Caco-2 (cell line): ENCODE data around the gene CALHM3. TPM values are rescaled to one million over a fixed set of nuclear protein-coding genes. Genes with fewer than 3 reads are reported as not detected.

Experiments used
- BruUV-seq: library from RNA; stranded (reverse); fragments of 400-500 nt; replicated peaks from 2 replicates; lab custom pipeline; 2021; lab: Mats Ljungman, UMichigan
- CTCF ChIA-PET: fragments of 300-600 bp; sonication (Branson Sonifier 250); formaldehyde crosslinking; loops from one replicate; lab custom pipeline; 2022; ENCODE audit warnings: antibody characterized with exemption; lab: Charles Lee
- POLR2A ChIA-PET: fragments of 300-600 bp; sonication (Branson Sonifier 250); formaldehyde crosslinking; loops from one replicate; lab custom pipeline; 2022; ENCODE audit warnings: antibody characterized with exemption; lab: Charles Lee
- DNase-seq, 2 experiments: peaks; one replicate each; pipeline versions ENCODE4 v3.0.0 to v3.0.0-alpha.2; 2020 to 2022
- H3K27me3 ChIP-seq: replicated peaks from 2 replicates; pipeline ENCODE4 v1.6.0; 2011; ENCODE audit warnings: low read length; ENCODE audit not compliant: control insufficient read depth, insufficient read depth
- H3K36me3 ChIP-seq: 2 replicates; pipeline ENCODE4 v1.5.1; 2011; ENCODE audit warnings: low read length; ENCODE audit not compliant: control insufficient read depth, insufficient read depth
- H3K4me1 ChIP-seq: fragments of 250-450 bp; sonication (Bioruptor Pico); 2 replicates; pipeline ENCODE4 v1.5.1; 2020; ENCODE audit warnings: mild to moderate bottlenecking
- H3K4me3 ChIP-seq: 2 replicates; pipeline ENCODE4 v1.5.1; 2011; ENCODE audit warnings: low read depth, mild to moderate bottlenecking, control low read depth, low read length
- H3K9me3 ChIP-seq: fragments of 250-450 bp; sonication (Bioruptor Pico); 2 replicates; pipeline ENCODE4 v1.5.1; 2020; ENCODE audit warnings: mild to moderate bottlenecking, moderate library complexity
- H3K27ac Mint-ChIP-seq: one replicate; pipeline ENCODE4 v1.8.0; 2022; ENCODE audit warnings: mixed read lengths; ENCODE audit not compliant: unreplicated experiment
- H3K27me3 Mint-ChIP-seq: one replicate; pipeline ENCODE4 v1.8.0; 2022; ENCODE audit warnings: mixed read lengths; ENCODE audit not compliant: insufficient read depth, unreplicated experiment
- H3K36me3 Mint-ChIP-seq: one replicate; pipeline ENCODE4 v1.8.0; 2022; ENCODE audit warnings: mild to moderate bottlenecking, mixed read lengths; ENCODE audit not compliant: insufficient read depth, unreplicated experiment
- H3K4me1 Mint-ChIP-seq: one replicate; pipeline ENCODE4 v1.8.0; 2022; ENCODE audit warnings: low read depth, mixed read lengths; ENCODE audit not compliant: unreplicated experiment
- H3K4me3 Mint-ChIP-seq: one replicate; pipeline ENCODE4 v1.8.0; 2022; ENCODE audit warnings: mild to moderate bottlenecking, moderate library complexity, mixed read lengths; ENCODE audit not compliant: unreplicated experiment
- H3K9me3 Mint-ChIP-seq: one replicate; pipeline ENCODE4 v1.8.0; 2022; ENCODE audit warnings: mixed read lengths; ENCODE audit not compliant: unreplicated experiment
- intact Hi-C: fragments of 100-400 bp; cut with micrococcal nuclease; formaldehyde crosslinking; loops from one replicate; pipeline ENCODE4 v1.10.0; 2022; ENCODE audit not compliant: unreplicated experiment
- total RNA-seq: library from RNA; stranded (reverse); gene quantifications from 2 replicates; pipeline ENCODE4 v1.2.3, GENCODE V29; 2022
- TF ChIP-seq, protein P1 (sequence below), 2 experiments: fragments of 200-600 bp in 1 of 2; IDR thresholded peaks; 1 replicate in 1 of 2; 2 replicates in 1 of 2; pipeline versions ENCODE4 v1.5.1 to v1.8.0; 2011 to 2022; ENCODE audit warnings: antibody characterized with exemption in 1 of 2, control low read depth in 1 of 2, inconsistent platforms in 1 of 2, low read depth in 1 of 2, low read length in 1 of 2, mild to moderate bottlenecking in 1 of 2, moderate library complexity in 1 of 2; ENCODE audit not compliant: insufficient read depth in 1 of 2, severe bottlenecking in 1 of 2, unreplicated experiment in 1 of 2

Gene CALHM3
- total RNA-seq, 1 experiment from 2014 or later = 0.18 TPM

GRCh38 chr10:103467406-103467805 lies 11.6 kb downstream of the CALHM3 start:
- Histone ChIP-seq H3K36me3 (no peaks in the 10 kb centered on the region), H3K4me3 (no peak overlapping the region), H3K9me3 (no peaks in the 10 kb centered on the region), H3K4me1 (no peaks in the 10 kb centered on the region), H3K27me3 (no peaks in the 10 kb centered on the region; the same call in 1 of the 2 replicates)
- intact Hi-C loops = no loop called here
- TF ChIP-seq, protein P1, sequence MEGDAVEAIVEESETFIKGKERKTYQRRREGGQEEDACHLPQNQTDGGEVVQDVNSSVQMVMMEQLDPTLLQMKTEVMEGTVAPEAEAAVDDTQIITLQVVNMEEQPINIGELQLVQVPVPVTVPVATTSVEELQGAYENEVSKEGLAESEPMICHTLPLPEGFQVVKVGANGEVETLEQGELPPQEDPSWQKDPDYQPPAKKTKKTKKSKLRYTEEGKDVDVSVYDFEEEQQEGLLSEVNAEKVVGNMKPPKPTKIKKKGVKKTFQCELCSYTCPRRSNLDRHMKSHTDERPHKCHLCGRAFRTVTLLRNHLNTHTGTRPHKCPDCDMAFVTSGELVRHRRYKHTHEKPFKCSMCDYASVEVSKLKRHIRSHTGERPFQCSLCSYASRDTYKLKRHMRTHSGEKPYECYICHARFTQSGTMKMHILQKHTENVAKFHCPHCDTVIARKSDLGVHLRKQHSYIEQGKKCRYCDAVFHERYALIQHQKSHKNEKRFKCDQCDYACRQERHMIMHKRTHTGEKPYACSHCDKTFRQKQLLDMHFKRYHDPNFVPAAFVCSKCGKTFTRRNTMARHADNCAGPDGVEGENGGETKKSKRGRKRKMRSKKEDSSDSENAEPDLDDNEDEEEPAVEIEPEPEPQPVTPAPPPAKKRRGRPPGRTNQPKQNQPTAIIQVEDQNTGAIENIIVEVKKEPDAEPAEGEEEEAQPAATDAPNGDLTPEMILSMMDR (IDR thresholded peaks at IDR 0.05; ENCODE audit: insufficient read depth in 1 of 2, low read depth in 1 of 2, low read length in 1 of 2, severe bottlenecking in 1 of 2, unreplicated experiment in 1 of 2) = no peak
- ChIA-PET CTCF (no interaction called here), POLR2A (no interaction called here)
- Mint-ChIP-seq H3K4me3 (no peak overlapping the region), H3K9me3 (no peaks in the 10 kb centered on the region), H3K36me3 (no peaks in the 10 kb centered on the region), H3K27ac (no peak overlapping the region), H3K4me1 (peaks cover 7% of the 10 kb centered on the region), H3K27me3 (no peaks in the 10 kb centered on the region)
- DNase-seq = no peak
- no TSS peak for BruUV-seq

- intact Hi-C loops = no loop called here
- POLR2A ChIA-PET = no interaction called here
- DNase-seq = no peak
- Histone ChIP-seq H3K4me1 (no peaks in the 10 kb centered on the region), H3K36me3 (no peaks in the 10 kb centered on the region), H3K4me3 (no peak overlapping the region), H3K9me3 (no peaks in the 10 kb centered on the region), H3K27me3 (no peaks in the 10 kb centered on the region; the same call in 1 of the 2 replicates)
- no peaks in the 10 kb centered on the region for H3K36me3 Mint-ChIP-seq
- TF ChIP-seq, protein P1 (IDR thresholded peaks at IDR 0.05; ENCODE audit: insufficient read depth in 1 of 2, low read depth in 1 of 2, low read length in 1 of 2, severe bottlenecking in 1 of 2, unreplicated experiment in 1 of 2) = no peak
- BruUV-seq = no TSS peak
- no peaks in the 10 kb centered on the region for H3K27me3 Mint-ChIP-seq
- H3K4me1 Mint-ChIP-seq = peaks cover 7% of the 10 kb centered on the region
- no peak overlapping the region for H3K4me3 Mint-ChIP-seq
- no peaks in the 10 kb centered on the region for H3K9me3 Mint-ChIP-seq
- CTCF ChIA-PET = no interaction called here
- H3K27ac Mint-ChIP-seq = peak overlapping the region; percentile 29
Observed at GRCh38 chr10:103466734-103467133, 12.3 kb downstream of the CALHM3 start.

DNA sequence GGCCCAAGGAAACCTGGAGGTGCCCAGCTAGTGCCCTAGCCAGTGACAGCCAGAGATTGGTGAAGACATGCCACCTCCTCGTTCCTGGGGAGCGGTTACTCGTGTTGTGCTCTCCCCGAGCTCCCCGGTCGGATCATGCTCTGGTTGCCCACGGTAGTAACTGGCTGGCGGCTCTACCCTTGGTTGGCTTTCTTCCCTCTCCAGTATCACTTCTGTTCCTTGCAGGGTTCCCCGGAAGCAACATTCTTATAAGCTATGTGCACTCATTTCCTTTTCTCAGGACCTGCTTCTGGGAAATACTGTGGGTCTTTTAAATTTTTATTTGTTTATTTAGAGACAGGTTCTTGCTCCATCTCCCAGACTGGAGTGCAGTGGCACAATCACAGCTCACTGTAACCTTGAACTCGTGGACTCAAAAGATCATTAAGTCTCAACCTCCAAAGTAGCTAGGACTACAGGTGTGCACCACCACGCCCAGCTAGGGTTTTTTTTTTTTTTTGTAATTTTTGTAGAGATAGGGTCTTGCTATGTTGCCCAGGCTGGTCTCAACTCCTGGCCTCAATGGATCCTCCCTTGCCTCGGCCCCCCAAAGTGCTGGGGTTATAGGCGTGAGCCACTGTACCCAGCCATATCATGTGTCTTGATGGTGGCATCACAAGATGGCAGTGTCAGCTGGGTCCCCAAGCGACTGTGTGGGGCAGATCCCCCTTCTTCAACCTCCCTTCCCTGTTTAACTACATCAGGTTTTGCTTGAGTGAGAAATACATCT lies 13.4 kb downstream of the CALHM3 start:
- intact Hi-C loops = no loop called here
- Histone ChIP-seq H3K27me3 (no peaks in the 10 kb centered on the region; the same call in 1 of the 2 replicates), H3K36me3 (no peaks in the 10 kb centered on the region), H3K4me3 (no peak overlapping the region), H3K4me1 (no peaks in the 10 kb centered on the region), H3K9me3 (no peaks in the 10 kb centered on the region)
- Mint-ChIP-seq H3K4me1 (peaks cover 7% of the 10 kb centered on the region), H3K9me3 (no peaks in the 10 kb centered on the region), H3K27ac (no peak overlapping the region), H3K4me3 (no peak overlapping the region), H3K36me3 (no peaks in the 10 kb centered on the region), H3K27me3 (no peaks in the 10 kb centered on the region)
- ChIA-PET CTCF (interaction anchor here (0.7 kb wide), 1 partner anchor 78 kb away, joined by 3 read pairs; no protein-coding TSS in a partner anchor), POLR2A (interaction anchor here (0.6 kb wide), 1 partner anchor 422 kb away, joined by 7 read pairs; no protein-coding TSS in a partner anchor)
- TF ChIP-seq, protein P1 (IDR thresholded peaks at IDR 0.05; ENCODE audit: insufficient read depth in 1 of 2, low read depth in 1 of 2, low read length in 1 of 2, severe bottlenecking in 1 of 2, unreplicated experiment in 1 of 2) = no peak
- BruUV-seq = no TSS peak
- no peak for DNase-seq
